Nephron (organoid): ENCODE data around the gene PSMG3.

ENCODE experiments used
- H3K27ac Mint-ChIP-seq, 3 experiments: 2 replicates each; pipeline ENCODE4 v1.8.0; 2020; ENCODE audit warnings: mixed read lengths in 3 of 3, mild to moderate bottlenecking in 2 of 3, moderate library complexity in 1 of 3
- H3K27me3 Mint-ChIP-seq: 2 replicates; pipeline ENCODE4 v1.8.0; 2021; ENCODE audit warnings: low read depth, mild to moderate bottlenecking, moderate library complexity, mixed read lengths
- H3K36me3 Mint-ChIP-seq: 2 replicates; pipeline ENCODE4 v1.8.0; 2020; ENCODE audit warnings: low read depth, mixed read lengths
- H3K4me1 Mint-ChIP-seq: 2 replicates; pipeline ENCODE4 v1.8.0; 2020; ENCODE audit warnings: mixed read lengths
- H3K4me3 Mint-ChIP-seq, 3 experiments: 2 replicates each; pipeline ENCODE4 v1.8.0; 2020; ENCODE audit warnings: mild to moderate bottlenecking in 3 of 3, mixed read lengths in 3 of 3, moderate library complexity in 2 of 3
- H3K9me3 Mint-ChIP-seq: 2 replicates; pipeline ENCODE4 v1.8.0; 2020; ENCODE audit warnings: mixed read lengths
- CTCF ChIP-seq, 3 experiments: fragments of 200-600 bp; sonication (generic); IDR thresholded peaks; one replicate each; pipeline ENCODE4 v1.5.0; 2021; ENCODE audit warnings: antibody characterized with exemption in 3 of 3; ENCODE audit not compliant: unreplicated experiment in 3 of 3

Gene PSMG3

GRCh38 chr7:1595636-1596035 lies 25.8 kb upstream of the PSMG3 start:
- peaks cover 2% of the 10 kb centered on the region for H3K9me3 Mint-ChIP-seq
- H3K27ac Mint-ChIP-seq = no peak overlapping the region
- no peak for TF ChIP-seq CTCF (IDR thresholded peaks at IDR 0.05; ENCODE audit: unreplicated experiment in 3 of 3)
- H3K36me3 Mint-ChIP-seq = no peaks in the 10 kb centered on the region
- peaks cover 6% of the 10 kb centered on the region for H3K4me1 Mint-ChIP-seq
- H3K4me3 Mint-ChIP-seq = no peak overlapping the region
- H3K27me3 Mint-ChIP-seq = peaks cover 59% of the 10 kb centered on the region

DNA sequence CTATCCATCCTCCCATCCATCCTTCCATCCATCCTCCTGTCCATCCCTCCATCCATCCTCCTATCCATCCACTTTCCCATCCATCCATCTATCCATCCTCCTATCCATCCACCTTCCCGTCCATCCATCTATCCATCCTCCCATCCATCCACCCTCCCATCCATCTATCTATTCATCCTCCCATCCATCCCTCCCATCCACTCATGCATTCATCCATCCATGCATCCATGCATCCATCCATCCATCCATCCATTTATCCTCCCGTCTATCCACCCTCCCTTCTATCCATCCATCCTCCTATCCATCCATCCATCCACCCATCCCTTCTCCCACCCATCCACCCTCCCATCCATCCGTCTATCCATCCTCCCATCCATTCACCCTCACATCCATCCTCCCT lies 25.2 kb upstream of the PSMG3 start:
- peaks cover 6% of the 10 kb centered on the region for H3K4me1 Mint-ChIP-seq
- H3K36me3 Mint-ChIP-seq = no peaks in the 10 kb centered on the region
- peaks cover 2% of the 10 kb centered on the region for H3K9me3 Mint-ChIP-seq
- no peak overlapping the region for H3K4me3 Mint-ChIP-seq
- peaks cover 61% of the 10 kb centered on the region for H3K27me3 Mint-ChIP-seq
- no peak overlapping the region for H3K27ac Mint-ChIP-seq
- no peak for TF ChIP-seq CTCF (IDR thresholded peaks at IDR 0.05; ENCODE audit: unreplicated experiment in 3 of 3)

DNA sequence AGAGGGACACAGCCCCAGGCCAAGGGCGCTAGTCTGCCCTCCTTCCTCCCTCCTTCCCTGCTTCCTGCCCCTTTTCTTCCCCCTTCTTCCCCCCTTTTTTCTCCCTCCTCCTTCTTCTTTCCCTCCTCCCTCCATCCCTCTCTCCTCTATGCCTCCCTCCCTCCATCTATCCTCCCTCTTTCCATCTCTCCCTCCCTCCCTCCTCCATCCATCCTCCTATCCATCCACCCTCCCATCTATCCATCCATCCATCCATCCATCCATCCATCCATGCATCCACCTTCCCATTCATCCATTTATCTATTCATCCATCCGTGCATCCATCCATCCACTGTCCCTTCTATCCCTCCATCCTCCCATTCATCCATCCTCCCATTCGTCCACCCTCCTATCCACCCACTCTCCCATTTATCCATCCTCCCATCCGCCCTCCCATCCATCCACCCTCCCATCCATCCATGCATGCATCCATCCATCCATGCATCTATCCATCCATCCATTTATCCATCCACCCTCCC lies 24.1 kb upstream of the PSMG3 start:
- Mint-ChIP-seq H3K27me3 (peaks cover 69% of the 10 kb centered on the region), H3K36me3 (no peaks in the 10 kb centered on the region)
- no peak for TF ChIP-seq CTCF (IDR thresholded peaks at IDR 0.05; ENCODE audit: unreplicated experiment in 3 of 3)

DNA sequence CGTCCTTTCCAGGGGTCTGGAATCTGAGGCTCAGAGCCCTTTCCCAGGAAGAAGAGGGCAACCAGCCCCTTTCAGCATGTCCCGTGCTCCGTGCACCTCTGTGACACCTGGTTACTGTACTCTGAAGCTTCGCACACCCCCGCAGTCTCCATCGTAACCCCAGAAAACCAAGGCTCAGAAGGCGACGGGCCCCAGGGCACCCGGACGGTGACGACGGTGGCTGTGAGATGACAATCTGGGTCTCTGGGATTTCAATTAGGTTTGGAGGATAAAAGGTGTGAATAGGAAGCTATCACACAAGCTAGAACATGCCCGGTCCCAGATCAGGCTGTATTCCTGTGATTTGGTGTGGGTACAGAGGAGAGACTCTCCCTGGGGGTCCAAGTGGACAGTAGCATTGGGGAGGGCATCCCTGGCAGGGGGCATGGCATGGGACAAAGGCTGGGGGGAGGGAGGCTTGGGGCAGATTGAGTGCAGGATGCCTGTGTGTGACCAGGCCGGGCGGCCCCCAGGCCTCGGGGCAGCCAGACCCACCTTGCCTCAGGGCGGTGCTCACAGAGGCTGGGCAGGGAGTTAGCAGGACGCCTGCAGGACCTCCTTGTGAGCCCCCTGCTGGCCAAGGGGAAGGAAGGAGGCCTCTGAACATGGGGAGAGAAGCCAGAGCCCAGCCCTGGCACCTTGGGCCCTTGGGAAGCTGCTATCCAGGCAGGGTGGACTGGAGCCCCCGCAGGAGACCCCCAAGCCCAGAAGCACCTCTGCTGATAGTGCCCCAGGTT lies 23.4 kb upstream of the PSMG3 start:
- H3K27me3 Mint-ChIP-seq = peaks cover 65% of the 10 kb centered on the region
- TF ChIP-seq CTCF (IDR thresholded peaks at IDR 0.05; ENCODE audit: unreplicated experiment in 3 of 3) = no peak
- peaks cover 6% of the 10 kb centered on the region for H3K4me1 Mint-ChIP-seq
- H3K4me3 Mint-ChIP-seq = no peak overlapping the region
- H3K36me3 Mint-ChIP-seq = no peaks in the 10 kb centered on the region
- H3K27ac Mint-ChIP-seq = no peak overlapping the region
- H3K9me3 Mint-ChIP-seq = peaks cover 5% of the 10 kb centered on the region

More for the DNA sequence above, 24.1 kb upstream of the PSMG3 start:
- H3K9me3 Mint-ChIP-seq = peaks cover 5% of the 10 kb centered on the region
- H3K4me1 Mint-ChIP-seq = peaks cover 6% of the 10 kb centered on the region
- H3K27ac Mint-ChIP-seq = no peak overlapping the region
- no peak overlapping the region for H3K4me3 Mint-ChIP-seq

DNA sequence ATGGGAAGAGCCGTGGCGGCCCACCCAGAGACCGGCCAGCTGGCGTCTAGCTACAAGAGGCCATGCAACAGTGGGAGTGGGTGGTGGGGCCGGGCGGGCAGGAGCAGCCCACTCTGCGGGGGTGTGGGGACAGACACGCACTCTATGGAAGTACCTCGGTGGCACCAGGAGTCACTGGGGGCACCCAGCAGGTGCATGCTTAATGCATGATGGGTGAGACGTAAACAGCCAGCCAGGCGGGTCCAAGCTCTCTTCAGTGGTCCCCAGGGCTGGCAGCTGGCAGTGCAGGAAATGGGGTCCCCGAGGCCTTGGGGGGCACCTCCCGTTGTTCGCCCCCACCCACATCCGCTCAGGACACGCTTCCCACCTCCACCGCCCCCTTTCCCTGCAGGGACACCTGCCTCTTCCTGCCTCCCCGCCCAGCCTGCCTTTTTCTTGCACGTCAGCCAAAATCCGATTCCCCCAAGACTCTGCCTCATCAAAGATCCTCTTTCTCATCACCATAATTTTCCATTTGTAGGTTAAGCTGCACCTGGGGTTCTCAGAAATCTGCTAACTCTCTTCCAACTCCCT lies 22.6 kb upstream of the PSMG3 start:
- H3K4me1 Mint-ChIP-seq = peaks cover 6% of the 10 kb centered on the region
- no peak for TF ChIP-seq CTCF (IDR thresholded peaks at IDR 0.05; ENCODE audit: unreplicated experiment in 3 of 3)
- H3K9me3 Mint-ChIP-seq = peaks cover 5% of the 10 kb centered on the region
- no peak overlapping the region for H3K27ac Mint-ChIP-seq
- H3K27me3 Mint-ChIP-seq = peaks cover 66% of the 10 kb centered on the region
- no peak overlapping the region for H3K4me3 Mint-ChIP-seq
- H3K36me3 Mint-ChIP-seq = no peaks in the 10 kb centered on the region
